ENCODE measurements around the gene ACAP2.

DNA sequence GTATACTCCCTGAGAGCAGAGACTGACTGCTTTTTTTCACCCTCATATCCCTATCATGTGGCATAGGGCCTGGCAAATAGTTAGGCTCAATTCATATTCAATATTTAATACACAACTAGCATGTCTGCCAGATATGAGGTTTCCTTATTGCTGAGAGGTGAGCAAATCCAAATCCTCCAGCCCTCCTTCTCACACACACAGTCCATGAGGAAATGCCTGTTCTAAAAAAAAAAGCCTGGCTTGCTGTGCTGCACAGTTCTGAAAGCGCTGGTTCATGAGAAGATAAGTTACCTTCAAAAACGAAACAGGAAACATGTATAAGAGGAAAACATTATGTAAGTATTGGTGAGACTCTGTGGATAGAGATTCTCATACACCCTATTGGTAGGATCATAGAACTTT is 15.5 kb upstream of the ACAP2 start:
- TF ChIP-seq EP300 (IDR thresholded peaks at IDR 0.05) (no peak), POLR2AphosphoS5 (IDR thresholded peaks at IDR 0.05) (no peak)
- TF ChIP-seq, protein P1, sequence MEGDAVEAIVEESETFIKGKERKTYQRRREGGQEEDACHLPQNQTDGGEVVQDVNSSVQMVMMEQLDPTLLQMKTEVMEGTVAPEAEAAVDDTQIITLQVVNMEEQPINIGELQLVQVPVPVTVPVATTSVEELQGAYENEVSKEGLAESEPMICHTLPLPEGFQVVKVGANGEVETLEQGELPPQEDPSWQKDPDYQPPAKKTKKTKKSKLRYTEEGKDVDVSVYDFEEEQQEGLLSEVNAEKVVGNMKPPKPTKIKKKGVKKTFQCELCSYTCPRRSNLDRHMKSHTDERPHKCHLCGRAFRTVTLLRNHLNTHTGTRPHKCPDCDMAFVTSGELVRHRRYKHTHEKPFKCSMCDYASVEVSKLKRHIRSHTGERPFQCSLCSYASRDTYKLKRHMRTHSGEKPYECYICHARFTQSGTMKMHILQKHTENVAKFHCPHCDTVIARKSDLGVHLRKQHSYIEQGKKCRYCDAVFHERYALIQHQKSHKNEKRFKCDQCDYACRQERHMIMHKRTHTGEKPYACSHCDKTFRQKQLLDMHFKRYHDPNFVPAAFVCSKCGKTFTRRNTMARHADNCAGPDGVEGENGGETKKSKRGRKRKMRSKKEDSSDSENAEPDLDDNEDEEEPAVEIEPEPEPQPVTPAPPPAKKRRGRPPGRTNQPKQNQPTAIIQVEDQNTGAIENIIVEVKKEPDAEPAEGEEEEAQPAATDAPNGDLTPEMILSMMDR (IDR thresholded peaks at IDR 0.05), result no peak

All from suprapubic skin (tissue), 4 donors.